Hepatic stellate cell (primary cell): ENCODE results near the gene SCT.

Experiments used
- DNase-seq: peaks from one replicate; pipeline ENCODE4 v3.0.0; 2011; ENCODE audit warnings: low spot score

Gene SCT

DNA sequence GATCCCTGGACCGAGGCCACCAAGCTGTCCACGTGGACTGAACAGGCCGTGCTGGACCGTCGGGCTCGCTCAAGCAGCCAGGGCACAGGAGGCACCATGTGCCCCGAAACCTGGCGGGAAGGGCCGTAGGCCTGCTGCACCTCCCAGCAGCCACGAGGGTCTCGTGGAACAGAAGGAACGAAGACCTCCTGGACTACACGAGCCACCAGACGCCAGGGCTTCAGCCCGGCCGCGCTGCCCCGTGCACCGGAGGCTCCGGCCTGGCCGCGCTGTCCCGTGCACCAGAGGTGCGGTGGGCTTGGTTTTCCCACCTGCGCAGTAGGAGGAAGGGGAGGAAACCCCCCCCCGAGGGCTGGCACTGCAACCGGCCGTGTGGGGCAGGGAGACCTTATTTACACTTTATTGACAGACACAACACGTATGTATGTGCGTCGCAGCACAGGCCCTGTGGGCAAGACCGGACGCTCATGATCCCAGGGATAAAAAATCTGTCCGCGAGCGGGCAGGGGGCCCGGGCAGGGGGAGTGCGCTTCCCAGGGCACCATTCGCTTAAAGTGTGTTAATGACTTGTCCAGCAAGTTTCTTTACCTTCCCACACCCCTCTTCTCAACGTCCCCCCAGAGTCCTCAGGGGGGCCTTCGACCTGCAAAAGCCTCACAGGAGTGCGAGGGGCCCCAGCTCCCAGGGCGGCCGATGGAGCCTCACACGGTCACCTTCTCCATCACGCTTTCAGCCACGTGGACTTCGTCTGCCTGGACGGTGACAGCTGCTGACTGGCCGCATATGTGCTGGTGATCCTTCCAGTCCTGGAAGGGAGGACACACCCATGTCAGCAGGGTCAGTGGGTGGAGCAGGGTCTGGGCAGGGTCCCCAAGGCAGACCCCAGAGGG lies 17.1 kb upstream of the SCT start:
- DNase-seq, result no peak

DNA sequence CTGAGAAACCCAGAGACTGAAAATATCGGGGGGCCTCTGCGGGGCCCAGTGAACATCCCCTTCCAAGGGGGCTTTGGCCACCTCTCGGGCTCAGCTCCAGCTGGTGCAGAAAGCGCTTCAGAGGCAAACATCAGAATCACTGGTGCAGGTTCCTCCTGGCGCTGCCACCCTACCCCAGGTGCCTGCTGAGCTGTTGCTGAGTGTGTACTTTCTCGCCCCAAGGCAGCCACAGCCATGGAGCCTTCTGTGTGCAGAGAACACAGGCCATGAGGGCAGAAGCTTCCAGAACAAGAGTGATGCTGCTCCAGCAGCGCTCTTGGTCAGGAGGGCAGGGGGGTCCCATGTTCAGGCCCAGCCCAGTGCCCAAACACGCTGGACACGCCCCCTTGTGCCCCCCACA lies 16.4 kb upstream of the SCT start:
- DNase-seq, result no peak

DNA sequence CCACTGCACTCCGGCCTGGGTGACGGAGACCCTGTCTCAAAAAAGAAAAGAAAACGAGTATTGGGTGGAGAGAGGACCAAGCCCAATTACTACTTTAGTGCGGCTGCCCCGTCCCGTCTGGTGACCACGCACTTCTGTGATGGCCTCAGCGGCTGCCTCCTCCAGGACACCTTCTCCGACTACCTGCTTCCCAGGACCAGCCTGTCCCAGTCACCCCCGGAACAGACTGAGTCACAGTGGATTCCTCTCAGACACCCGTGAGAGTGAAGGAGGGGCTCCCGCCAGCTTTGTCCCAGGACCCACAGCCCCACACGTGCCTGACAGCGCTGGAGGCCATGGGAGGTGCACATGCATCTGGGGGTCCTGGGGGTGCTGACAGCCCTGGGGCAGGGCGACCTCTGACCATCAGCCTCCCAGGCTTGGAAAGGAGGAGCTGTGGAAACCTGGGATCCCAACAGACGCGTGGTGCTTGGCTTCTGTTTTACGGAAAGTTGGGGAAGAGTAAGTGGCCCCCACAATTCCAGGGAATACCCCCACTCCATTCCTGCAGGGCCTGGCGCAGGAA lies 14.9 kb upstream of the SCT start:
- no peak for DNase-seq

DNA sequence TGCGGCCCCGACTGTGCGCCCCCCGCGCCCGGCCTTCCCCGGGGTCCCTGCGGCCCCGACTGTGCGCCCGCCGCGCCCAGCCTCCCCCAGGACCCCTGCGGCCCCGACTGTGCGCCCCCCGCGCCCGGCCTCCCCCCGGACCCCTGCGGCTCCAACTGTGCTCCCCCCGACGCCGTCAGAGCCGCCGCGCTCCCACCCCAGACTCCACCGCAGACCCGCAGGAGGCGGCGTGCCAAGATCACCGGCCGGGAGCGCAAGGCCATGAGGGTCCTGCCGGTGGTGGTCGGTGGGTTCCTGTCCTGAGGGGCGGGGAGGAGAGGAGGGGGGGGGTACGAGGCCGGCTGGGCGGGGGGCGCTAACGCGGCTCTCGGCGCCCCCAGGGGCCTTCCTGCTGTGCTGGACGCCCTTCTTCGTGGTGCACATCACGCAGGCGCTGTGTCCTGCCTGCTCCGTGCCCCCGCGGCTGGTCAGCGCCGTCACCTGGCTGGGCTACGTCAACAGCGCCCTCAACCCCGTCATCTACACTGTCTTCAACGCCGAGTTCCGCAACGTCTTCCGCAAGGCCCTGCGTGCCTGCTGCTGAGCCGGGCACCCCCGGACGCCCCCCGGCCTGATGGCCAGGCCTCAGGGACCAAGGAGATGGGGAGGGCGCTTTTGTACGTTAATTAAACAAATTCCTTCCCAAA lies 13.2 kb upstream of the SCT start:
- DNase-seq, result no peak

DNA sequence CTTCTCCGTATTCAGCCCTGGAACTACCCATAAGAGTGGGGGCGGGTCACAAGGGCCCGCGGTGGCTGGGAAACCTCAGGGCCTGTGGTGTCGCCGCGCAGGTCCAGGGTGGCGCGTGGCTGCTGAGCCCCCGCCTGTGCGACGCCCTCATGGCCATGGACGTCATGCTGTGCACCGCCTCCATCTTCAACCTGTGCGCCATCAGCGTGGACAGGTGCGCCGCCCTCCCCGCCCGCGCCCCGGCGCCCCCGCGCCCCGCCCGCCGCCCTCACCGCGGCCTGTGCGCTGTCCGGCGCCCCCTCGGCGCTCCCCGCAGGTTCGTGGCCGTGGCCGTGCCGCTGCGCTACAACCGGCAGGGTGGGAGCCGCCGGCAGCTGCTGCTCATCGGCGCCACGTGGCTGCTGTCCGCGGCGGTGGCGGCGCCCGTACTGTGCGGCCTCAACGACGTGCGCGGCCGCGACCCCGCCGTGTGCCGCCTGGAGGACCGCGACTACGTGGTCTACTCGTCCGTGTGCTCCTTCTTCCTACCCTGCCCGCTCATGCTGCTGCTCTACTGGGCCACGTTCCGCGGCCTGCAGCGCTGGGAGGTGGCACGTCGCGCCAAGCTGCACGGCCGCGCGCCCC lies 12.5 kb upstream of the SCT start:
- no peak for DNase-seq

DNA sequence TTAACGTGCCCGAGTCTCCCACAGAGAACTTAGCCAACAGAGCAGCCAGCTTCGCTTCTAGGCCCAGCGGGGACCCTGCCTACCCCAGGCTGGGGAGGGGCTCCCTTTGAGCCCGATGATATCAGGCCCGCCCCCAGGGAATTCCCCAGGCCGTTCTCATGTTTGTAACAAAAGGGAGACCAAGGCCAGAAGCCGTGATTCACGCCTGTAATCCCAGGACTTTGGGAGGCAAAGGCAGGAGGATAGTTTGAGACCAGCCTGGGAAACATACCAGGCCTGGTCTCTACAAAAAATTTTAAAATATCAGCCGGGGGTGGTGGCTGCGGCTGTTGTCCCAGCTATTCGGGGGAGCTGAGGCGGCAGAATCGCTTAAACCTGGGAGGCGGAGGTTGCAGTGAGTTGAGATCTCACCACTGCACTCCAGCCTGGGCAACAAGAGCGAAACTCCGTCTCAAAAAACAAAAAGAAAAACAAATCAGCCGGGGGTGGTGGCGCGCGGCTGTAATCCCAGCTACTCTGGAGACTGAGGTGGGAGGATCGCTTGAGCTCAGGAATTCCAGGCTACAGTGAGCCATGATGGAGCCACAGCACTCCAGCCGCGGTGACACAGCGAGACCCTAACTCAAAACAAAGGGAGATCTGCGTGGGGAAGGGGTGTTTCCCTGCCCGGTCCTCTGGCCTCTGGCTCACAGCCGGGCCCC lies 11.8 kb upstream of the SCT start:
- no peak for DNase-seq

DNA sequence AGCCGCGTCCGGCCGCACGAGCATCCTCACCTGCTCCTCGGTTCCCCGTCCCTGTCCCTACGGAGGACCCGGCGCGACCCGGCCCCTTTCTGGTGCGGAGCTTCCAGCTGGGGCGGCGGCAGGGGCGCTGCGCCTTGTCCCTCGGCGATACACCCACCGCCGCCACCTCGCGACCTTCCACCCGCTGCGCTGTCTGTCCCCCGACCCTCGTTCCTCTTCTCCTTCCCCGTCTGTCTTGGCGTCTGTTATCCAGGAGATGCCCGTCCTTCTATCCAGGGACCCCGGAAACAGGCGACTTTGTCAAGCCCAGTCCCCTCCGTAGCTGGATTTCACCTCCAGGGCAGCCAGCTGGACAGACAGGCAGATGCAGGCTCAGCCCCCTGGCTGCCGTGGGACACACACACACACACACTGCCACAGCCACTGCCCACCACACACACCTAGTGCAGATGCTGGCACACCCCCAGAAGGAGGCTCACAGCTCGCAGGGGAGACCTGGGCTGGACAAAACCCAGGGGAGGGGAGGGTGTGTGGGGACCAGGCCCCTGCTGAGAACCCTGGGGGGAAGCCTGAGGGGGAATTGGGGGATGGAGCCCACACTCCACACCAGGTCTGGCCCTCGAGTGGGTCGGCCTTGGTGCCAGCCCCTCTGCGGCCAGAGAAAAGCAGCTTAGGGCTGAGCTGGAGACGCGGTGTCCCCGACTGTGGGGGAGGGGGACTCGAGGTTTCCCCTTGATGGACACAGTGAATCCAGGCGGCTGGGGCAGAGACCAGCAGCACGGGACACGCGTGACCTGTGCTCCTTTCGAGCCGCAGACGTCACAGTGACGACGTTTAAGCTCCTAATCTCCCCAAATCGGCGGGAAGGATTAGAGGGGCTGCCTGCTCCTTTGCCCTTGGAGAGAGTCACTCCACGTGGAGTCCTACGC lies 10.9 kb upstream of the SCT start:
- no peak for DNase-seq

DNA sequence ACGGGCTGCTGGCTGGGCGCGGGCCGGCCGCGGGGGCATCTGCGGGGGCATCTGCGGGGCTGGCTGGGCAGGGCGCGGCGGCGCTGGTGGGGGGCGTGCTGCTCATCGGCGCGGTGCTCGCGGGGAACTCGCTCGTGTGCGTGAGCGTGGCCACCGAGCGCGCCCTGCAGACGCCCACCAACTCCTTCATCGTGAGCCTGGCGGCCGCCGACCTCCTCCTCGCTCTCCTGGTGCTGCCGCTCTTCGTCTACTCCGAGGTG lies 10.3 kb upstream of the SCT start:
- no peak for DNase-seq

DNA sequence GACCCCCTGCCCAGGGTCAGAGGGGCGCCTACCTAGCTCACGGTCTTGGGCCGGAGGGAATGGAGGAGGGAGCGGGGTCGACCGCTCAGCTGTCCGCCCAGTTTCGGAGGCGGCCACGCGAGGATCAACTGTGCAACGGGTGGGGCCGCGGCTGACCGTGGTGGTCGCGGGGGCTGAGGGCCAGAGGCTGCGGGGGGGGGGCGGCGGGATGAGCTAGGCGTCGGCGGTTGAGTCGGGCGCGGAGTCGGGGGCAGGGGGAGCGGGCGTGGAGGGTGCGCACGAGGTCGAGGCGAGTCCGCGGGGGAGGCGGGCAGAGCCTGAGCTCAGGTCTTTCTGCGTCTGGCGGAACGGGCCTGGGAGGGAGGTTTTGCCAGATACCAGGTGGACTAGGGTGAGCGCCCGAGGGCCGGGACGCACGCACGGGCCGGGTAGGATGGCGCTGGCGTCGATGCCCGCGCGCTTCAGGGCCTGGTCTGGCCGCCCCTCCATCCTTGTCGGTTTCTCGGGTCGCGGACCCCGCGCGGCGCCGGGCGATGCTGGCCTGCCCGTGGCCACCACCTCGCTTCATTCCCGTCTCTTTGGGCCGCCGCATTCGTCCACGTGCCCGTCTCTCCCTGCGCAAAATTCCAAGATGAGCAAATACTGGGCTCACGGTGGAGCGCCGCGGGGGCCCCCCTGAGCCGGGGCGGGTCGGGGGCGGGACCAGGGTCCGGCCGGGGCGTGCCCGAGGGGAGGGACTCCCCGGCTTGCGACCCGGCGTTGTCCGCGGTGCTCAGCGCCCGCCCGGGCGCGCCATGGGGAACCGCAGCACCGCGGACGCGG lies 9.7 kb upstream of the SCT start, which contains the start of gene DRD4:
Gene DRD4, plus strand, starts transcription at position 759 of the 822 bp plus-strand sequence. Its CDS starts 36 bp downstream, at position 795.
- peak; percentile 67 for DNase-seq

DNA sequence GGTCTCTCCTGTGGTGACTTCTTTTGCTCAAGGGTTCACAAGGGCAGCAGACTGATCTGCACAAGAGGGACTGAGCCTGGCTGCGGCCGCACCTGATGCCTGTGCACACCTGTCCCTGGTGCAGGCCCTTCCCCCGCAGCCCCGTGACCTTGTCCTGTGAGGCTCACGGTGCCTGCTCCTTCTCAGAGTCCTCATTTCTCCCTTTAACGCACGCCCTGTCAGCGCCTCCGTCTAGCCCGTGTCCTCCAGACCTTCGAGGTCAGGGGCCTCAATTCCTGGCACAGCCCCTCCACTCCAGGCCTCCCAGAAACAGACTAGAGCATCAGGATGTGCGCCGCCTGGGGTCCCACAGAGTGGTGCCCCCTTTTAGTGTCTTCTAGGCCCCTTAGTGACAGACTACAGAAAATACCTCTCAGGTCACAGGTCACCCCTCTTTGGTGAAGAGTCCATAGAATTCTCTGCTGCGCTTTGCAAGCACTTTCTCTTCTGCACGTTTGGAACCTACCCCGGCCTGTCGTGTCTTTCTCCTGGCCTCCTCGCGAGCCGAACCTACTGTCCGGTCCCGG lies 9.0 kb upstream of the SCT start:
- no peak for DNase-seq

DNA sequence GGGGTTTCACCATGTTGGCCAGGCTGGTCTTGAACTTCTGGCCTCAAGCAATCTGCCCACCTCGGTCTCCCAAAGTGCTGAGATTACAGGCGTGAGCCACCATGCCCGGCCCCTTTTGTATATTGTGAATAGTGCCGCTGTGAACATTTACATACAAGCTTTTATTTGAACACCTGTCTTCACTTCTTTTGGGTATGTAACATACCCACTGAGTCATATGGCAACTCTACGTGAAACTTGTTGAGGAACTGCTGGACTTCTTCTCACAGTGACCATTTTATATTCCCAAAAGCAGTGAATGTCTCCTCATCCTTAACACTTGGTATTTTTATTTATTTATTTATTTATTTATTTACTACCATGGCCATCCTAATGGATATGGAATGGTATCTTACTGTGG lies 3.9 kb upstream of the SCT start:
- no peak for DNase-seq

DNA sequence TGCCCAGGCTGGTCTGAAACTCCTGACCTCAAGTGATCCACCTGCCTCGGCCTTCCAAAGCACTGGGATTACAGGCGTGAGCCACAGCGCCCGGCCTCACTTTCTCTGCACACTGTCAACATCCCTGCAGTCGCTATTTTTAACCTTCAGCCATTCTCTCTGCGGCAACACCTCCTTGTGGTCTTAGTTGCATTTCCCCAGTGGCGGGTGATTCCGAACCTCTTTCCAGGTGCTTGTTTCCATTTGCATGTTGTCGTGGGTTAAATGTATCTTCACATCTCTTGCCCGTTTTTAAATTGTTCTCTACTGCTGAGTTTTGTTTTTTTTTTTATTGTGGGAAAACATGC lies 2.2 kb upstream of the SCT start:
- no peak for DNase-seq

DNA sequence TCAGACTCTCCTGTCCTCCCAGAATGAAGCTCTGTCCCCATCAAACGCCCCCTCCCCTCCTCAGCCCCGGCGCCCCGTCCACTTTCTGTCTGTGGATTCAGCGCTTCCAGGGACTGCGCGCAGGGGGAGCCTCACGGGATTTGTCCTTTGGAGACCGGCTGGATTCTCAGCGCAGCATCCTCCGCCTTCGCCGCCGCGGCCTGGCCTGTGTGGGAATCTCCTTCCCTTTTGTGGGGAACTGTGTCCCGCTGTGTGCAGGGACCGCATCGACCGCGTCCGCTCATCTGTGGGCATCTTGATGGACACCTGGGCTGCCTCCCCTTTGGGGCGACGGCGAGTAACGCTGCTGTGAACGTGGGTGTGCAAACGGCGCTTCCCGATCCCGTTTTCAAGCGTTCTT lies 1.1 kb upstream of the SCT start:
- DNase-seq, result no peak

DNA sequence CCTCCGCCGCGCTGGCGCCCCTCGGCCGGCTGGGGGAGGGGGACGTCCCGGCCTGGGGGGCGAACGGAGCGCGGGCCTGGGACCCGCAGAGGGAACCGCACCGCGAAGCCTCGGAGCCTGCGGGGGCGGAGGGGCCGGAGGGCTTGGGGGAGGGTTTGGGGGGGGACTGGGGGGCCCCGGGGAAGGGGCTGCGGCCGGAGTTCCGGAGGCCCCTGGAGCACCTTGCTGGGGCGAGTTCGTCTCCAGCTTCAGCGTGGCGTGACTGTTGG lies 261 bp upstream of the SCT start:
- DNase-seq, result no peak

DNA sequence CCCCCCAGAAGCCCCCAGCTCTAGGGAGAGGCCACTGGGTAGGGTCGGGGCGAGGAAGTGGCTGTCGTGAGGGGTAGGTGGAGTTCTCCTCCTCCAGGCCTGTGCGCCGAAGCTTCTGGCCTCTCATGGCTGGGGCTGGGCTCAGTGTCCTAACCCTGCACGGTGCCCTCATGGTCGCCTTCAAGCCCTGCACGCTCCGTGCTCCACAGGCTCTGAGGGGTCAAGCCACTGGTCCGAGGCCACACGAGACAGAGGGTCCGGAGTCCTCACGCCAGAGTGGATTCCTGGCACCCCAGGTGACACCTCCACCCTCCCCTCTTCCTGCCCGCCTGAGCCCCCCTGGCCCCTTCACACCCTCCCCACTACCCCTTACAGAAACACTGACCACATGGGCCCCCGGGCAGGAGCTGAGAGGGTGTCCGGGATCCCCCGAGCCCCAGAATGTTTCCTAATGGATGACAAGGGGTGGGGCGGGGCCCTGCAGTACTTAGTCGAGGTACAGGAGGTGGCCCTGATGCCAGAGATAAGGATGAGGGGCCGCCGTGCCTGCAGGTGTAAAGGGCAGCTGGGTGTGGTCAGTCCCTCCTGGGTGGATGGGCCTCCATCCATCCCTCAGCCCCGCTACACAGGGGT lies 1.2 kb downstream of the SCT start:
- no peak for DNase-seq

DNA sequence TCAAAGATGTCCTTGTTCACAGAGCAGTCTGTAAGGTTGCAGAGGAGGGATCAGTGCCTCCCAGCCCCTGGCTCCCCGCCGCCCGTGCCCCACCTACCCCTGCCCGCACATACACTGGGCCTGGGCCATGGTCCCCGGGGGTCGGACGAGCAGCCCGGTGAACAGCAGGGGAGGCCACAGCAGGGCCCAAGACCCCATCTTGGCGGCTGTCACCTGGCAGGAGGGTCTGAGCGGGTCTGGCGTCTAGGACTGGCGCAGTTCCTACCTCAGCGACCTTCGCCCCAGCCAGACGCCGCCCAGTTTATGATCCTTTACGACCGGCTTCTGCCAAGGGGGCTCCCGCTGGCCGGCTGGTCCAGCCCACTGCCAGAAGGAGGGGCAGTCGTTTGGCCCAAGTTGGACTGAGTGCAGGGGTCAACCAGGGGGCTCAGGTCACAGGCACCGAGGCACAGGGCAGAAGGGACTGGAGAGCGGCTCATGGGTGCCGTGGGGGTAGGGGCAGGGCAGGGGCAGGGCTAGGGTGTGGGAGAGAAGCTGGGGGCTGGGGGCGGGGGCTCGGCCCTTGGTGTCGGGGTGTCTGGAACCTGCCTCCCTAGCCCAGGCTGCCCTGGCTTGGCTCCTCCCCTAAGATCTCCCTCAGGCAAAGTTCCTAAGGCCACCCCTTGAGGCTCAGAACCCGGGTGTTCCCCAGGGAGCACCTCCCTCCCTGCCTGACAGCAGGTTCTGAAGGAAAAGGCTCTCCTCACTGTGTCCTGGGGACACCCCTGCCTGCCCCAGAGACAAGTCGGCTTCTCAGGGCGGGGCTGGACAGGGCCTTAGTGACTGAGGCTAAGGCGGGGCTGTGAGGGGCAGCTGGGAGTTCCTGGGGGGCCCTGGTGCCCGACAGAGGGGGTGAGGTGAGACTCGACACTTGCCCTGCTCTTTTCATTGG lies 2.0 kb downstream of the SCT start, which contains the start of gene CDHR5:
Gene CDHR5, minus strand, starts transcription at position 251 of the 931 bp plus-strand sequence. Its CDS starts 53 bp downstream, at position 198.
- DNase-seq, result no peak

DNA sequence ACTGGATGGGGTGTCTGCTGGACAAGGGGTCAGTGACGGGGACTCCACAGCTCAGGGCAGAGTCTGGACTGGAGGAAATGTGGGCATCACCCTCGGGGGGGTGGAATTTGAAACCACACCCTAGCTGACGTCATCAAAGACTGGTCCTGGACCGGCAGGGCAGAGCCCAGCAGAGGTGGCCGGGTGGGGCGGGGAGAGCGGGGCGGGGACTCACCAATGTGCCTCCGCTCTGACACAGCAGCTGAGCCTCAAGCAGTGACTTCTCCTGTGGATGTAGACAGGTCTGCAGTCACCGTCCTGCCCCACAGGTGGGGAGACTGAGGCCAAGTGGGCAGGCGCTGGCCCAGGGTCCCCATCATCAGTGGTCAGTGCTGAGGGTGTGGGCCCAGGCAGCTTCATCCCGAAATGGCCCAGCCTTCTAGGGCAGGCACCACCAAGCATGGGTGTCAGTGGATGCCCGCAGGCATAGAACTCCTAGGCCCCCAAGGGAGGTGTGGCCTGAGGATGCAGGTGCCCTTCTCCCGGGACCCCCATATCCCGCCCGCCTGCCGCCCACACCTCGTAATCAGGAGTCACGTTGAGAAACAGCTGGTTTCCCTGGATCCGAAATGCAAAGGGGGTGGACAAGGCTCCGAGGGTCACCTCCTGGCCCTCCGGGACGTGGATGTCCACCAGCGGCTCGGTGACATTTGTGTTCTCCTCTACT lies 2.8 kb downstream of the SCT start:
- DNase-seq, result no peak

DNA sequence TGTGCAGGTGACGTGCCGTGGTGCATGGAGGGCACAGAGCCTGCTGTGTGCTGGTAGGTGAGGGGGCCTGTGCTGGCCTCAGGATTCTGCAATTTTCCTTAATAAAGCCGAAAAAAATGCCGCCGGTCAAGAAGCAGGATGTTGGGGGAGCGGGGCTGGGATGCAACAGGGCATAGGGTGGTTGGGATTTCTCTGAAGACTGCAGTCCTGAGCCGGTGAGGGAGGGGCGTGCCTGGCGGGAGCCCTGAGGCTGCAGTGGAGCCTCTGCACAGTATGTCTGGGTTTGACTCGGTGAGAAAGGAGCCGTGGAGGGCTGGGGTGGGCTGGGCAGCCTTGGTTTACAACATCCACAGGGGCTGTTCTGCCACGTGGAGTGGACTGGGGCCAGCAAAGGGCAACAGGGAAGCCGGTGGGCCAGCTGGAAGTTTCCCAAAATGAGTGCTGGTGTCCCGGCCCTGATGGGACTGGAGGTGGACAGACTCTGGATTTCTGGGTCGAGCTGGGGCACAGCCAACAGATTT lies 3.6 kb downstream of the SCT start:
- no peak for DNase-seq
